GM18907 (cell line): ENCODE data around the gene RYR1.
"Not testable (repeated sequence)": the region's sequence is repeated elsewhere in the genome, so short reads cannot be mapped to it uniquely, and the experiment has no call there.

Experiments
- ATAC-seq: cut with Tn5 transposase; IDR thresholded peaks from one replicate; pipeline ENCODE4 v1.9.1; 2021; ENCODE audit warnings: mild to moderate bottlenecking, moderate library complexity; ENCODE audit not compliant: unreplicated experiment

Gene RYR1

GRCh38 chr19:38399537-38399936 lies 34.0 kb upstream of the RYR1 start:
- ATAC-seq: no peak

- no peak for ATAC-seq
These were observed 33.1 kb upstream of the RYR1 start for GRCh38 chr19:38400361-38400760.

- no peak for ATAC-seq
These were observed 32.3 kb upstream of the RYR1 start for GRCh38 chr19:38401148-38401547.

GRCh38 chr19:38402623-38402966 lies 30.9 kb upstream of the RYR1 start:
- no peak for ATAC-seq

GRCh38 chr19:38402967-38403674 lies 30.4 kb upstream of the RYR1 start, which contains the start of gene FAM98C:
Gene FAM98C (plus strand): TSS chr19:38403093. CDS start chr19:38403154, 61 bp downstream.
- ATAC-seq: peak; percentile 88

GRCh38 chr19:38404858-38405257 lies 28.6 kb upstream of the RYR1 start:
- ATAC-seq: no peak

- ATAC-seq: no peak
These were observed 28.2 kb upstream of the RYR1 start for GRCh38 chr19:38405276-38405675.

GRCh38 chr19:38409631-38410133 lies 23.8 kb upstream of the RYR1 start:
- ATAC-seq: no peak

- ATAC-seq: not testable (repeated sequence)
These were observed 23.1 kb upstream of the RYR1 start for GRCh38 chr19:38410407-38410806.

- no peak for ATAC-seq
These were observed 22.3 kb upstream of the RYR1 start for GRCh38 chr19:38411041-38411712.

GRCh38 chr19:38411898-38412297 lies 21.6 kb upstream of the RYR1 start:
- not testable (repeated sequence) for ATAC-seq

- ATAC-seq: no peak
These were observed 21.0 kb upstream of the RYR1 start for GRCh38 chr19:38412491-38412890.

GRCh38 chr19:38412961-38413360 lies 20.5 kb upstream of the RYR1 start:
- no peak for ATAC-seq

GRCh38 chr19:38413416-38413815 lies 20.1 kb upstream of the RYR1 start:
- no peak for ATAC-seq

- no peak for ATAC-seq
These were observed 16.3 kb upstream of the RYR1 start for GRCh38 chr19:38417146-38417543.

GRCh38 chr19:38417544-38418506 lies 15.7 kb upstream of the RYR1 start:
- ATAC-seq: no peak

GRCh38 chr19:38420935-38421334 lies 12.6 kb upstream of the RYR1 start:
- no peak for ATAC-seq

- no peak for ATAC-seq
These were observed 11.6 kb upstream of the RYR1 start for GRCh38 chr19:38421856-38422255.

- ATAC-seq: no peak
These were observed 11.1 kb upstream of the RYR1 start for GRCh38 chr19:38422438-38422837.

- no peak for ATAC-seq
These were observed 9.2 kb upstream of the RYR1 start for GRCh38 chr19:38424272-38424671.

- no peak for ATAC-seq
These were observed 8.2 kb upstream of the RYR1 start for GRCh38 chr19:38425222-38425809.
